Activated T-cell treated with anti-CD3 and anti-CD28 coated beads for 4 hours (primary cell): ENCODE data around the gene EPS15.

Source experiments
- DNase-seq: peaks from one replicate; pipeline ENCODE4 v3.0.0-alpha.2; 2020

EPS15 gene

DNA sequence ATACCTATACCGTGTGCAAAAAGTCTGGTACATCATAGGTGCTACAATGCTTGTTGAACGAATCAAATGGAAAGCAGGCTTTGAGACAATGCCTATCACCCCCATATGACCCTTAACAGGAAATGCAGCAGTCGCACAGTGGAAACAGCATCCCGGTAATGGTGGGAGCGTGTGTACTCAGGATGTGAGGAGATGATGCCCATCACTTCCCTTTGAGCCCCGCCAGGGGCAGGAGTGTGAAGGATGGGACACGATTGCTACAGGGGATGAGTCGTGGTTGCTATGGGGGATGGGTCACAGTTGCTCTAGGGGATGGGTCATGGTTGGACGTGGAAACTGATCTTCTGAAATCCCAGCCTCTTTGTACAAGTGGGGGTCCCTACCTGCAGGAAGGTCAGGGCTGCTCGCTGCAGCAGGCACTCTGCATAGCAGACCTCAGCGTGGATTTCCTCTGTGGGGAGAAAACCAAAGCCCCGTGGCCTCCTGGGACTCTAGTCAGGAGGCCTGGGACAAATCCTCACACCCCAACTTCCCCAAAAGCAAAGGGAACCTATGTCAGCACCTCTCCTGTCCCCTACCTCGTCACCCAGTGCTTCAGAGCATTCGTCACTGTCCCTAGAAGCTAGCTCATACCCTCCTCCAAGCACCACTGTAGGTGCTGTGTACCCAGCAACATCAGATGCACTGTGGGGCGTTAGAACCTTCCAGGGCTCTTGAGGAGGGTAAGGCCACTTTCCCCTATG is 208.0 kb downstream of the EPS15 start:
- DNase-seq = no peak

DNA sequence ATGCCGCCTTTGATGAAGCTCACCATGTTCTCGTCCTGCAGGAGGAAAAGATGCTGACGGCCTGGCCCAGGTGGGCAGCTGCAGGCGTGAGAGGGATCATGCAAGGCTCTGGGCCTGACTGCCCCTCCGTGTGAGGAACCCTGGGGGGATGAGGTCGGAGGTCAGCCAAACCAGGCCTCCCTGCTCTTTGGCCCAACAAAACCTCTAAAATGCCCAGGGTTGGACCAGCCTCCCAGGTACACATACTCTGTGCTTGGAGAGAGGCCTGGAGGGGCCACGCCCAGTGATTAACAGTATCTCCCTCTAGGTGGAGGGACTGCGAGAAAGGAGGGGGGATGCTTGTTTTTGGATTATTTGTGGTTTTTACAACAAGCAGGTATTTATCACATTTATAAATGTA is 209.8 kb downstream of the EPS15 start:
- DNase-seq = no peak

DNA sequence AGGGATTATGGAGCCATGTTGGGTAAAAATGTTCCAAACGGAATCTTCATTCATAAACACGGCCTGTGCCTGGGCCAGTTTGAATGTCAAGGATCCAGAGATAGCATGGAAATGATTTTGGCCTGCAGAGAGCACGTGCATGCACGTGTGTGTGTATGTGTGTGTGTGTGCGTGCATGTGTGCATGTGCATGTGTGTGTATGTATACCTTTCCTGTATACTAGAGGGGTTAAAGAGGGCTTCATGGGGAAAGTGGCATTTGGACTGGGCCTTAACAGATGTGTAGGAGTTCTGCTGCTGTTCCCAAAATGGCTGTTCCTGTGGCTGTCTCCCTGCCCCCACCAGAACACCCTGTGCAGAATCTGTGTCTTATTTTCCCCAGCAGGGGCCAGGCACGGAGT is 210.4 kb downstream of the EPS15 start:
- no peak for DNase-seq

DNA sequence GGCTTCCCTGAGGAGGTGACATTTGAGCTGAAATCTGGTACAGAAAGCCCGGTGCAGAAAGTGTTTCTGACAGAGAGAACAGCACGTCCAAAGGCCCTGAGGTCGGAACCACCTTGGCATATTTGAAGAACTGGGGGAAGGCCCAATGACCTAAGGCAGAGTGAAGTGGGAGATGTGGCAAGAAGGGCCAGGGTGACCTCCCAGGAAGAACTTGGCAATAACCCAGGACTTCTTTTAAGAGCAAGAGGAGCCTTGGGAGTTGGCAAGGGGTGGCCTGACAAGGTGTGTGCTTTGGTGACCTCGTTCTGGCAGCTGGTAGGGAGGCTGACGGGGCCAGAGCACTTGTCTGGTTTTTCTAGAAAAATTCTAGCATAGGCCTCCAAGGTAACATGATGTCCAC is 212.1 kb downstream of the EPS15 start:
- no peak for DNase-seq

DNA sequence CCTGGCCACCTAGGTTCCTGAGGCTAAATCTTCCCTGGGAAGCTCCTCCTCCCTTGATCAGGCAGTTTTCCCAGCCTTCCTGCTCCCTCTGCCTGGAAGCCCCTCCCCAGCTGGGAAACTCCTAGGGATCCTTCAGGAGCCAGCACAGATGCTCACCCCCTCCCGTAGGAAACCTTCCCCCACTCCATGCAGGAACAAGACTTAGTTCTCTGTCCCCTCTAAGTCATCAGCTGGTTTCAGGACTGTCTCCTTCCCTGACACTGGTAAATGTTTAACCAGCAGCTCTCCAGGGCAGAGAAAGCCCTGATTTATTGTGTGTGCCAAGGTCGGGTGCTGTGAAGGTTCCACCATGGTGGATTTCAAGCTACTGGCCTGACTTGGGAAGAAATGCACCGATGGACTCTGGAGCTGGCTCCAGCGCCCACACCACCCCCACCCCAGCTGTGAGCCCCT is 213.7 kb downstream of the EPS15 start:
- DNase-seq = no peak

DNA sequence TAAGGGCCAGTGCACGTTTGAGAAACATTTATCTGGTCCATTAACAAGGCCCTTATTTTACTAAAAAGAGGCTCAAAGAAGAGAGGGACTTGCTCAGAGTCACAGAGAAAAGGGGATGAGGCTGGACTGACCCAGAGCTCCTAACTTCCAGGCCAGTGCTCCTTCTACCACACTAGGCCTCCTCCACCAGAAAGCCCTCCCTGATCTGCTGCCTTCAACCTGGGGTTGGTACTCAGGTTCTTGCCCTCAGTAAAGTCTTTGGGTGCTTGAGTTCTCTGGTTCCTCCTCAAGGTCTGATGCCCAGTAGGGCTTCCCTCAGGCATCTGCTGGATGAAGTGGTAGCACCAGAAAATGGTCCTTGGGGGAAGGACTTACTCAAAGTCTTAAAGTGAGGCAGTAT is 214.7 kb downstream of the EPS15 start:
- no peak for DNase-seq
